Neural progenitor cell (in vitro differentiated cells): ENCODE data around the gene UEVLD. TPM values are rescaled to one million over a fixed set of nuclear protein-coding genes. Genes with fewer than 3 reads are reported as not detected.

ENCODE experiments used
- DNase-seq: peaks from one replicate; pipeline ENCODE4 v3.0.0-alpha.2; 2016; ENCODE audit warnings: low spot score
- H2AFZ ChIP-seq: fragments of 200-600 bp; sonication (generic); replicated peaks from 2 replicates; pipeline ENCODE4 v1.6.1; 2016; ENCODE audit warnings: antibody characterized with exemption
- H3F3A ChIP-seq: fragments of 200-600 bp; sonication (generic); 2 replicates; pipeline ENCODE4 v1.6.1; 2016; ENCODE audit warnings: antibody characterized with exemption, low read depth
- H3K27ac ChIP-seq: fragments of 200-600 bp; sonication (generic); 2 replicates; pipeline ENCODE4 v1.5.1; 2016; ENCODE audit warnings: mild to moderate bottlenecking
- H3K27me3 ChIP-seq: fragments of 200-600 bp; sonication (generic); 2 replicates; pipeline ENCODE4 v1.6.1; 2016; ENCODE audit warnings: mild to moderate bottlenecking, moderate library complexity
- H3K36me3 ChIP-seq: fragments of 200-600 bp; sonication (generic); 2 replicates; pipeline ENCODE4 v1.5.1; 2016
- H3K4me1 ChIP-seq: fragments of 200-600 bp; sonication (generic); 2 replicates; pipeline ENCODE4 v1.6.1; 2016; ENCODE audit warnings: mixed run types
- H3K4me2 ChIP-seq: fragments of 200-600 bp; sonication (generic); 2 replicates; pipeline ENCODE4 v1.6.1; 2016
- H3K4me3 ChIP-seq: fragments of 200-600 bp; sonication (generic); 2 replicates; pipeline ENCODE4 v1.5.1; 2016
- H3K79me2 ChIP-seq: fragments of 200-600 bp; sonication (generic); 2 replicates; pipeline ENCODE4 v1.6.1; 2016; ENCODE audit warnings: low read depth
- H3K9ac ChIP-seq: fragments of 200-600 bp; sonication (generic); 2 replicates; pipeline ENCODE4 v1.6.1; 2016
- H3K9me3 ChIP-seq: fragments of 200-600 bp; sonication (generic); 2 replicates; pipeline ENCODE4 v1.5.1; 2016; ENCODE audit warnings: low read depth
- H4K20me1 ChIP-seq: fragments of 200-600 bp; sonication (generic); 2 replicates; pipeline ENCODE4 v1.6.1; 2016; ENCODE audit warnings: low read depth
- H3K27ac Mint-ChIP-seq: 3 replicates; pipeline ENCODE4 v1.8.0; 2021; ENCODE audit warnings: mixed read lengths
- H3K27me3 Mint-ChIP-seq: 2 replicates; pipeline ENCODE4 v1.8.0; 2022; ENCODE audit warnings: low read depth, mild to moderate bottlenecking, inconsistent platforms, moderate library complexity, mixed read lengths; ENCODE audit not compliant: insufficient read depth
- H3K36me3 Mint-ChIP-seq: 3 replicates; pipeline ENCODE4 v1.8.0; 2021; ENCODE audit warnings: mixed read lengths
- H3K4me1 Mint-ChIP-seq: 3 replicates; pipeline ENCODE4 v1.8.0; 2021; ENCODE audit warnings: mixed read lengths
- H3K4me3 Mint-ChIP-seq: 3 replicates; pipeline ENCODE4 v1.8.0; 2021; ENCODE audit warnings: mild to moderate bottlenecking, moderate library complexity, mixed read lengths
- H3K9me3 Mint-ChIP-seq: 3 replicates; pipeline ENCODE4 v1.8.0; 2020; ENCODE audit warnings: mixed read lengths
- CTCF ChIP-seq: fragments of 200-600 bp; sonication (generic); IDR thresholded peaks from 2 replicates; pipeline ENCODE4 v1.5.1; 2017; ENCODE audit warnings: antibody characterized with exemption, mild to moderate bottlenecking
- EZH2 ChIP-seq: fragments of 200-600 bp; sonication (generic); IDR thresholded peaks from 2 replicates; pipeline ENCODE4 v1.6.1; 2017; ENCODE audit warnings: antibody characterized with exemption, mild to moderate bottlenecking, moderate library complexity
- EZH2phosphoT487 ChIP-seq: fragments of 200-600 bp; sonication (generic); IDR thresholded peaks from 2 replicates; pipeline ENCODE4 v1.6.1; 2017; ENCODE audit warnings: antibody characterized with exemption
- total RNA-seq: library from RNA; depleted of rRNA; stranded (reverse); fragments of >200 nt; gene quantifications from 2 replicates; pipeline ENCODE4 v1.2.3, GENCODE V29; 2015; ENCODE audit warnings: low replicate concordance

The UEVLD gene
- total RNA-seq, 1 donor from 2014 or later: 20.4 TPM

DNA sequence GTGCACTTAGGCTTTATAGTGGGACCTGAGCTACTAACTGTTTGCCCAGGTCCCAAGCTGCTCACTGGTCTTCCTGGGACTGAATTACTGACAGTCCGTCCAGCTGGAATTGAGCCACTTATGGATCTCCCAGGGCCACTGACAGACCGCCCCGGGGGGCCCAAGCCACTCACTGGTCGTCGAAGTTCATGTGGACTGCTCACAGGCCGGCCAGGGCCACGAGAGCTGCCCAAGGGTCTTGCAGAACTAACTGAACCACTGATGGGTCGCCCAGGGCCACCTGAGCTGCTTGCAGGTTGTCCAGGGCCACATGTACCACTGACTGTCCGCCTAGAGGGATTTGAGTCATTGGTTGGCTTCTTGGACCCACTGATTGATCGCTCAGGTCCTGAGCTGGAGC lies 26.1 kb upstream of the UEVLD start:
- H3K36me3 ChIP-seq: peaks cover 4% of the 10 kb centered on the region
- no peak overlapping the region for H3K9ac ChIP-seq
- H3K27ac ChIP-seq: no peak overlapping the region

GRCh38 chr11:18612394-18612793 lies 23.9 kb upstream of the UEVLD start:
- no peak for TF ChIP-seq CTCF
- no peak for TF ChIP-seq EZH2phosphoT487
- no peak for TF ChIP-seq EZH2
- H3K27me3 ChIP-seq: no peaks in the 10 kb centered on the region
- H3K9ac ChIP-seq: no peak overlapping the region
- H2AFZ ChIP-seq: no peak overlapping the region
- no peaks in the 10 kb centered on the region for H3K9me3 Mint-ChIP-seq
- H3K27ac ChIP-seq: no peak overlapping the region
- H3K4me2 ChIP-seq: no peak overlapping the region
- no peaks in the 10 kb centered on the region for H3K27me3 Mint-ChIP-seq
- no peak for DNase-seq
- no peaks in the 10 kb centered on the region for H4K20me1 ChIP-seq
- H3K4me1 ChIP-seq: no peaks in the 10 kb centered on the region
- no peaks in the 10 kb centered on the region for H3F3A ChIP-seq
- H3K4me3 ChIP-seq: no peak overlapping the region
- peaks cover 4% of the 10 kb centered on the region for H3K36me3 ChIP-seq
- no peak overlapping the region for H3K4me3 Mint-ChIP-seq
- H3K4me1 Mint-ChIP-seq: no peaks in the 10 kb centered on the region
- peaks cover 16% of the 10 kb centered on the region for H3K36me3 Mint-ChIP-seq
- H3K27ac Mint-ChIP-seq: no peak overlapping the region
- H3K79me2 ChIP-seq: peaks cover 5% of the 10 kb centered on the region
- no peaks in the 10 kb centered on the region for H3K9me3 ChIP-seq

More for the DNA sequence above, 26.1 kb upstream of the UEVLD start:
- Mint-ChIP-seq H3K36me3 (peaks cover 16% of the 10 kb centered on the region), H3K4me1 (no peaks in the 10 kb centered on the region), H3K27ac (no peak overlapping the region), H3K27me3 (no peaks in the 10 kb centered on the region), H3K9me3 (no peaks in the 10 kb centered on the region), H3K4me3 (no peak overlapping the region)
- H3K4me2 ChIP-seq: no peak overlapping the region
- no peak for DNase-seq
- H2AFZ ChIP-seq: no peak overlapping the region
- TF ChIP-seq EZH2phosphoT487 (no peak), EZH2 (no peak), CTCF (no peak)
- H3K79me2 ChIP-seq: peaks cover 27% of the 10 kb centered on the region
- H3K9me3 ChIP-seq: no peaks in the 10 kb centered on the region
- H3K4me1 ChIP-seq: no peaks in the 10 kb centered on the region
- H3K4me3 ChIP-seq: no peak overlapping the region
- H4K20me1 ChIP-seq: no peaks in the 10 kb centered on the region
- no peaks in the 10 kb centered on the region for H3K27me3 ChIP-seq
- no peaks in the 10 kb centered on the region for H3F3A ChIP-seq

- H3K9me3 Mint-ChIP-seq: no peaks in the 10 kb centered on the region
- peaks cover 4% of the 10 kb centered on the region for H3K36me3 ChIP-seq
- H3K4me1 ChIP-seq: no peaks in the 10 kb centered on the region
- H2AFZ ChIP-seq: no peak overlapping the region
- H3K27me3 Mint-ChIP-seq: no peaks in the 10 kb centered on the region
- H3K4me3 Mint-ChIP-seq: no peak overlapping the region
- DNase-seq: no peak
- H4K20me1 ChIP-seq: no peaks in the 10 kb centered on the region
- H3K36me3 Mint-ChIP-seq: peaks cover 16% of the 10 kb centered on the region
- no peak overlapping the region for H3K4me2 ChIP-seq
- H3K9me3 ChIP-seq: no peaks in the 10 kb centered on the region
- TF ChIP-seq EZH2phosphoT487 (no peak), CTCF (no peak), EZH2 (no peak)
- no peaks in the 10 kb centered on the region for H3K27me3 ChIP-seq
- H3K27ac Mint-ChIP-seq: no peak overlapping the region
- no peak overlapping the region for H3K27ac ChIP-seq
- H3K9ac ChIP-seq: no peak overlapping the region
- H3F3A ChIP-seq: no peaks in the 10 kb centered on the region
- no peaks in the 10 kb centered on the region for H3K79me2 ChIP-seq
- H3K4me3 ChIP-seq: no peak overlapping the region
- H3K4me1 Mint-ChIP-seq: no peaks in the 10 kb centered on the region
Observed at GRCh38 chr11:18611196-18611595, 22.7 kb upstream of the UEVLD start.
